ENCODE measurements around the gene ARHGEF10L.

GRCh38 chr1:17616731-17617279 is 77.3 kb downstream of the ARHGEF10L start:
- TF ChIP-seq POLR2A (IDR thresholded peaks at IDR 0.05): no peak
- no peak for TF ChIP-seq CTCF (IDR thresholded peaks at IDR 0.05)
